GM12864 (cell line): ENCODE results near the gene PELI1.

Experiments
- DNase-seq: peaks from one replicate; pipeline ENCODE4 v3.0.0-alpha.2; 2011; ENCODE audit warnings: low read depth
- H3K4me3 ChIP-seq: 2 replicates; pipeline ENCODE4 v1.5.1; 2011; ENCODE audit warnings: mild to moderate bottlenecking, low read depth, low read length, control low read depth
- CTCF ChIP-seq: IDR thresholded peaks from 2 replicates; pipeline ENCODE4 v1.5.1; 2011; ENCODE audit warnings: low read depth, mild to moderate bottlenecking, moderate library complexity, low read length, control low read depth, inconsistent platforms; ENCODE audit errors: missing control alignments

PELI1 gene

GRCh38 chr2:64168201-64168600, 24.0 kb upstream of the PELI1 start:
- TF ChIP-seq CTCF = no peak
- no peak overlapping the region for H3K4me3 ChIP-seq
- DNase-seq = no peak

- TF ChIP-seq CTCF = no peak
- H3K4me3 ChIP-seq = no peak overlapping the region
- DNase-seq = no peak
Measured at GRCh38 chr2:64166637-64167420, 22.6 kb upstream of the PELI1 start.

- H3K4me3 ChIP-seq = no peak overlapping the region
- TF ChIP-seq CTCF = no peak
- DNase-seq = no peak
Measured at GRCh38 chr2:64166212-64166611, 22.0 kb upstream of the PELI1 start.

- no peak for DNase-seq
- no peak overlapping the region for H3K4me3 ChIP-seq
- TF ChIP-seq CTCF = no peak
Measured at GRCh38 chr2:64165706-64166105, 21.5 kb upstream of the PELI1 start.

GRCh38 chr2:64164629-64165028, 20.4 kb upstream of the PELI1 start:
- DNase-seq = no peak
- H3K4me3 ChIP-seq = no peak overlapping the region
- TF ChIP-seq CTCF = no peak

- no peak for TF ChIP-seq CTCF
- H3K4me3 ChIP-seq = no peak overlapping the region
- no peak for DNase-seq
Measured at GRCh38 chr2:64162516-64162915, 18.3 kb upstream of the PELI1 start.

GRCh38 chr2:64157792-64158191, 13.6 kb upstream of the PELI1 start:
- H3K4me3 ChIP-seq = no peak overlapping the region
- no peak for DNase-seq
- TF ChIP-seq CTCF = no peak
